HFFc6 (cell line): ENCODE measurements around the gene INPP5E. TPM values are rescaled to one million over a fixed set of nuclear protein-coding genes. Genes with fewer than 3 reads are reported as not detected.

Source experiments
- DNase-seq: peaks from one replicate; pipeline ENCODE4 v3.0.0-alpha.2; 2018
- H3K27ac Mint-ChIP-seq: 2 replicates; pipeline ENCODE4 v1.8.0; 2020; ENCODE audit warnings: mild to moderate bottlenecking, mixed read lengths
- H3K27me3 Mint-ChIP-seq: 2 replicates; pipeline ENCODE4 v1.8.0; 2021; ENCODE audit warnings: mild to moderate bottlenecking, moderate library complexity, mixed read lengths; ENCODE audit not compliant: insufficient read depth
- H3K36me3 Mint-ChIP-seq: 2 replicates; pipeline ENCODE4 v1.8.0; 2021; ENCODE audit warnings: low read depth, mixed read lengths
- H3K4me1 Mint-ChIP-seq: 2 replicates; pipeline ENCODE4 v1.8.0; 2020; ENCODE audit warnings: low read depth, mixed read lengths
- H3K4me3 Mint-ChIP-seq: 2 replicates; pipeline ENCODE4 v1.8.0; 2020; ENCODE audit warnings: mild to moderate bottlenecking, moderate library complexity, mixed read lengths
- H3K9me3 Mint-ChIP-seq: 2 replicates; pipeline ENCODE4 v1.8.0; 2020; ENCODE audit warnings: mild to moderate bottlenecking, mixed read lengths
- CTCF ChIP-seq: fragments of 200-600 bp; sonication (generic); IDR thresholded peaks from 2 replicates; pipeline ENCODE4 v1.5.0; 2021; ENCODE audit warnings: antibody characterized with exemption, mild to moderate bottlenecking
- total RNA-seq, 6 experiments: library from RNA; stranded (reverse); fragmentation: NEBNext Ultra II Directional; extraction: Animal tissue kit (Norgen Biotek cat#: 25700); gene quantifications; 2 replicates in 1 of 6; 3 replicates in 5 of 6; pipeline ENCODE4 v1.2.3, GENCODE V29; 2021

Gene INPP5E
- total RNA-seq, 6 experiments from 2014 or later = 11.5 to 14.0 (median 12.3) TPM

GRCh38 chr9:136486131-136486530 is 46.5 kb upstream of the INPP5E start:
- no peak for DNase-seq
- H3K9me3 Mint-ChIP-seq = no peaks in the 10 kb centered on the region
- H3K27me3 Mint-ChIP-seq = peaks cover 2% of the 10 kb centered on the region
- H3K27ac Mint-ChIP-seq = no peak overlapping the region
- no peak overlapping the region for H3K4me3 Mint-ChIP-seq
- peaks cover 12% of the 10 kb centered on the region; the same call in 1 of the 2 replicates for H3K36me3 Mint-ChIP-seq
- H3K4me1 Mint-ChIP-seq = peaks cover 10% of the 10 kb centered on the region
- TF ChIP-seq CTCF = no peak

GRCh38 chr9:136485049-136486045 is 45.7 kb upstream of the INPP5E start:
- peak; percentile 96 for TF ChIP-seq CTCF
- H3K36me3 Mint-ChIP-seq = peaks cover 12% of the 10 kb centered on the region; the same call in 1 of the 2 replicates
- H3K27me3 Mint-ChIP-seq = peaks cover 2% of the 10 kb centered on the region
- no peaks in the 10 kb centered on the region for H3K9me3 Mint-ChIP-seq
- H3K27ac Mint-ChIP-seq = peak overlapping the region; percentile 72
- peaks cover 16% of the 10 kb centered on the region for H3K4me1 Mint-ChIP-seq
- DNase-seq = peak; percentile 62
- peak overlapping the region; percentile 55 for H3K4me3 Mint-ChIP-seq

GRCh38 chr9:136484153-136485048 is 44.8 kb upstream of the INPP5E start:
- Mint-ChIP-seq H3K4me1 (peaks cover 21% of the 10 kb centered on the region), H3K4me3 (peak overlapping the region; percentile 55), H3K36me3 (peaks cover 16% of the 10 kb centered on the region; the same call in 1 of the 2 replicates), H3K27ac (peak overlapping the region; percentile 72), H3K27me3 (peaks cover 2% of the 10 kb centered on the region), H3K9me3 (no peaks in the 10 kb centered on the region)
- no peak for TF ChIP-seq CTCF
- peak; percentile 32 for DNase-seq

- TF ChIP-seq CTCF = no peak
- H3K27me3 Mint-ChIP-seq = peaks cover 2% of the 10 kb centered on the region
- peaks cover 21% of the 10 kb centered on the region for H3K4me1 Mint-ChIP-seq
- H3K9me3 Mint-ChIP-seq = no peaks in the 10 kb centered on the region
- H3K36me3 Mint-ChIP-seq = peaks cover 16% of the 10 kb centered on the region; the same call in 1 of the 2 replicates
- DNase-seq = peak; percentile 84
- peak overlapping the region; percentile 91 for H3K4me3 Mint-ChIP-seq
- peak overlapping the region; percentile 99 for H3K27ac Mint-ChIP-seq
Measured at GRCh38 chr9:136483589-136484152, 44.0 kb upstream of the INPP5E start.
